DND-41 (cell line): ENCODE results near the gene CLSTN2.

Source experiments
- ATAC-seq: fragments of 200-7000 bp; cut with Tn5 transposase; 3 replicates; pipeline ENCODE4 v1.9.1; 2021; ENCODE audit warnings: low read depth; ENCODE audit not compliant: insufficient read depth
- DNase-seq: peaks from one replicate; pipeline ENCODE4 v3.0.0-alpha.2; 2020
- H2AFZ ChIP-seq: 2 replicates; pipeline ENCODE4 v1.6.0; 2012; ENCODE audit warnings: low read depth, low read length
- H3K27ac ChIP-seq: 2 replicates; pipeline ENCODE4 v1.5.1; 2012; ENCODE audit warnings: low read length, inconsistent platforms
- H3K27me3 ChIP-seq: fragments of 200-600 bp; sonication (generic); 2 replicates; pipeline ENCODE4 v1.6.0; 2012; ENCODE audit warnings: low read length, mild to moderate bottlenecking, inconsistent platforms; ENCODE audit not compliant: insufficient read depth, poor library complexity
- H3K36me3 ChIP-seq: 2 replicates; pipeline ENCODE4 v1.5.1; 2012; ENCODE audit warnings: low read length, inconsistent platforms; ENCODE audit not compliant: insufficient read depth
- H3K4me1 ChIP-seq: 2 replicates; pipeline ENCODE4 v1.5.1; 2012; ENCODE audit warnings: mild to moderate bottlenecking, low read length; ENCODE audit not compliant: insufficient read depth
- H3K4me2 ChIP-seq: 2 replicates; pipeline ENCODE4 v1.6.0; 2012; ENCODE audit warnings: mild to moderate bottlenecking, moderate library complexity, low read length, inconsistent platforms; ENCODE audit not compliant: insufficient read depth
- H3K4me3 ChIP-seq, 2 experiments: fragments of 200-600 bp in 1 of 2; shearing (Covaris generic) in 1 of 2; 2 replicates each; pipeline ENCODE4 v1.5.1; 2012 to 2016; ENCODE audit warnings: inconsistent platforms in 2 of 2, low read length in 2 of 2, mild to moderate bottlenecking in 2 of 2, low read depth in 1 of 2, moderate library complexity in 1 of 2
- H3K79me2 ChIP-seq: 2 replicates; pipeline ENCODE4 v1.6.0; 2012; ENCODE audit warnings: low read length, inconsistent platforms; ENCODE audit not compliant: insufficient read depth
- H3K9ac ChIP-seq: 2 replicates; pipeline ENCODE4 v1.6.0; 2012; ENCODE audit warnings: low read depth, mild to moderate bottlenecking, inconsistent platforms, low read length, moderate library complexity
- H3K9me3 ChIP-seq: 2 replicates; pipeline ENCODE4 v1.5.1; 2012; ENCODE audit warnings: low read length, moderate library complexity, mild to moderate bottlenecking, inconsistent platforms; ENCODE audit not compliant: insufficient read depth, severe bottlenecking
- H4K20me1 ChIP-seq: 2 replicates; pipeline ENCODE4 v1.6.0; 2012; ENCODE audit warnings: low read length; ENCODE audit not compliant: insufficient read depth
- EZH2 ChIP-seq: IDR thresholded peaks from 3 replicates; pipeline ENCODE4 v1.6.1; 2012; ENCODE audit warnings: borderline replicate concordance, low read depth, mild to moderate bottlenecking, moderate library complexity, low read length, inconsistent platforms; ENCODE audit not compliant: severe bottlenecking
- TF ChIP-seq, protein P1 (sequence below): IDR thresholded peaks from 2 replicates; pipeline ENCODE4 v1.5.1; 2012; ENCODE audit warnings: borderline replicate concordance, low read length, moderate library complexity, mild to moderate bottlenecking; ENCODE audit not compliant: poor library complexity, severe bottlenecking; ENCODE audit errors: extremely low read depth

The CLSTN2 gene

DNA sequence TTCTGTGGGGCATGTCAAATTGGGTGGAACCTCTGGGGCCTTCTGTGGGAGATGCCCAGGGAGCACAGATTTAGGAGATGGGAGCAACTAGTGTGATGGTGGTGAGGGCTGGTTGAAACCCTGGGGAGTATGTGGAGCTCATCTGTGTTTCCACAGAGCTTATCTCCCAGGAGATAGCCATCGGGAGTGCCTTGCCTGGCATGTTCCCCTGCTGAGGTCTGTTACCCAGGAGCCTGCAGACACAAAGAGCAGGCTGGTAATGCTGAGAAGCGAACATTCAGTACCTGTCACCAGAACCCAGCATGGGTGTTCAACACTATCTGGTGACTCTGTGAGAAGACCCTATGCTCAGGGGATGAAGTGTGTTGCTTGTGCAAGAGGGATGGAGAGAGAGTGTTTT is 85.0 kb downstream of the CLSTN2 start:
- no peak overlapping the region for H3K4me3 ChIP-seq
- H3K4me2 ChIP-seq, result no peak overlapping the region
- no peak overlapping the region for H2AFZ ChIP-seq
- H3K36me3 ChIP-seq, result no peaks in the 10 kb centered on the region
- H4K20me1 ChIP-seq, result no peaks in the 10 kb centered on the region
- no peaks in the 10 kb centered on the region for H3K4me1 ChIP-seq
- H3K9me3 ChIP-seq, result no peaks in the 10 kb centered on the region
- H3K27ac ChIP-seq, result no peak overlapping the region
- peaks cover 26% of the 10 kb centered on the region for H3K27me3 ChIP-seq
- DNase-seq (no peak), ATAC-seq (no peak)
- no peaks in the 10 kb centered on the region for H3K79me2 ChIP-seq
- no peak for TF ChIP-seq EZH2
- TF ChIP-seq, protein P1, sequence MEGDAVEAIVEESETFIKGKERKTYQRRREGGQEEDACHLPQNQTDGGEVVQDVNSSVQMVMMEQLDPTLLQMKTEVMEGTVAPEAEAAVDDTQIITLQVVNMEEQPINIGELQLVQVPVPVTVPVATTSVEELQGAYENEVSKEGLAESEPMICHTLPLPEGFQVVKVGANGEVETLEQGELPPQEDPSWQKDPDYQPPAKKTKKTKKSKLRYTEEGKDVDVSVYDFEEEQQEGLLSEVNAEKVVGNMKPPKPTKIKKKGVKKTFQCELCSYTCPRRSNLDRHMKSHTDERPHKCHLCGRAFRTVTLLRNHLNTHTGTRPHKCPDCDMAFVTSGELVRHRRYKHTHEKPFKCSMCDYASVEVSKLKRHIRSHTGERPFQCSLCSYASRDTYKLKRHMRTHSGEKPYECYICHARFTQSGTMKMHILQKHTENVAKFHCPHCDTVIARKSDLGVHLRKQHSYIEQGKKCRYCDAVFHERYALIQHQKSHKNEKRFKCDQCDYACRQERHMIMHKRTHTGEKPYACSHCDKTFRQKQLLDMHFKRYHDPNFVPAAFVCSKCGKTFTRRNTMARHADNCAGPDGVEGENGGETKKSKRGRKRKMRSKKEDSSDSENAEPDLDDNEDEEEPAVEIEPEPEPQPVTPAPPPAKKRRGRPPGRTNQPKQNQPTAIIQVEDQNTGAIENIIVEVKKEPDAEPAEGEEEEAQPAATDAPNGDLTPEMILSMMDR, result no peak
- no peak overlapping the region for H3K9ac ChIP-seq

DNA sequence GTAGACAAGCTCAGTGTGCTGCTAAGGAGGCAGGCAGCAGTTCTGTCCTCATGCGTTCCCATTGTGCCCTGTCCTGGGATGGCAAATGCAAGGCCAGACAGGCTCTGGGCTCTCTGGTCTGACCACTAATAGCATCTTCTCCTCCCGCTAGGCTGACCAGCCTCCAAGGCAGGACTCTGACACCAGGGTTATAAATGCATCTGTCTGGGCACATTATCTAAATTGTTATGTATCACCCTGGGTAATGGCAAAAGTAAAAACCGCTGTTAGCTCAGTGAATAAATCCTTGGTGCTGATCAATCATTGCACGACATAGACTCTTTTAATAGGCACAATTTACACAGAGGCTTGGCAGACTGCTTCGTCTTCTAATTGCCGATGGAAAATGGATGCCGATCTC is 85.6 kb downstream of the CLSTN2 start:
- Histone ChIP-seq H4K20me1 (no peaks in the 10 kb centered on the region), H3K27ac (no peak overlapping the region)

DNA sequence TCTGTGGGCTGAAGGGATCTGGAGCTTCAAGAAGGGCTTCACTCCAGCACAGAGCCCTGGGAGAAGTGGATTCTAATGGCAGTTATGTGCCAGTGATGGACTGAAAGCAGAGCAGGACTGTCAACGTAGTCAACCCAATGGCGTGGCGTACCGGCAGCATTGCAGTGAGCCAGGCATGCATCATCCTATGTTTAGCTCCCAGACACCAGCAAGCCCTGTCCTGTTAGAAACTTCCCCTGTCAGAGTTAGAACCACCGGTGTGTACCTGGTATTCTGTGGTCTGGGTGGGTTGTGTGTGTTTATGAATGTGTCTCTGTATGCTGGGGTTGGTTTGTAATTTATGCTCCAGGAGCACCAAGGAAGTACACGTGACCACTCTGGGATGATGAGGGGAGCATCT is 86.3 kb downstream of the CLSTN2 start:
- no peaks in the 10 kb centered on the region for H3K4me1 ChIP-seq
- no peak overlapping the region for H3K4me2 ChIP-seq
- H2AFZ ChIP-seq, result no peak overlapping the region
- H3K27ac ChIP-seq, result no peak overlapping the region
- ATAC-seq, result no peak
- no peak overlapping the region for H3K9ac ChIP-seq
- TF ChIP-seq EZH2, result no peak
- TF ChIP-seq, protein P1, result no peak
- H3K36me3 ChIP-seq, result no peaks in the 10 kb centered on the region
- no peaks in the 10 kb centered on the region for H4K20me1 ChIP-seq
- H3K27me3 ChIP-seq, result peaks cover 26% of the 10 kb centered on the region
- no peak for DNase-seq
- no peaks in the 10 kb centered on the region for H3K9me3 ChIP-seq
- H3K79me2 ChIP-seq, result no peaks in the 10 kb centered on the region
- no peak overlapping the region for H3K4me3 ChIP-seq

More for the DNA sequence above, 85.6 kb downstream of the CLSTN2 start:
- H3K27me3 ChIP-seq, result peaks cover 26% of the 10 kb centered on the region
- H3K9me3 ChIP-seq, result no peaks in the 10 kb centered on the region
- DNase-seq (no peak), ATAC-seq (no peak)
- H3K4me1 ChIP-seq, result no peaks in the 10 kb centered on the region
- H3K4me2 ChIP-seq, result no peak overlapping the region
- H2AFZ ChIP-seq, result no peak overlapping the region
- H3K9ac ChIP-seq, result no peak overlapping the region
- no peaks in the 10 kb centered on the region for H3K79me2 ChIP-seq
- TF ChIP-seq, protein P1, result no peak
- no peak for TF ChIP-seq EZH2
- no peak overlapping the region for H3K4me3 ChIP-seq
- no peaks in the 10 kb centered on the region for H3K36me3 ChIP-seq
